WTC11 (cell line): ENCODE results near the gene MAP1S.

Source experiments
- ETV6 ChIP-seq: sonication (generic); formaldehyde crosslinking; IDR thresholded peaks from 2 replicates; pipeline ENCODE4 v1.8.1; 2022; ENCODE audit warnings: mild to moderate bottlenecking, missing genetic modification reagents
- FOXJ3 ChIP-seq: sonication (generic); formaldehyde crosslinking; IDR thresholded peaks from 2 replicates; pipeline ENCODE4 v1.9.0; 2021; ENCODE audit warnings: missing genetic modification reagents, mild to moderate bottlenecking, borderline replicate concordance
- KAT7 ChIP-seq: sonication (generic); formaldehyde crosslinking; IDR thresholded peaks from 2 replicates; pipeline ENCODE4 v1.8.1; 2023; ENCODE audit warnings: missing genetic modification reagents, mild to moderate bottlenecking, borderline replicate concordance
- NR3C1 ChIP-seq: sonication (generic); formaldehyde crosslinking; conservative IDR thresholded peaks from 2 replicates; pipeline ENCODE4 v1.8.1; 2023; ENCODE audit warnings: low read depth, mild to moderate bottlenecking, missing genetic modification reagents
- RORB ChIP-seq: fragments of 250-450 bp; sonication (Bioruptor Pico); IDR thresholded peaks from 2 replicates; pipeline ENCODE4 v1.9.0; 2021; ENCODE audit warnings: mild to moderate bottlenecking
- USF1 ChIP-seq: sonication (generic); formaldehyde crosslinking; IDR thresholded peaks from 2 replicates; pipeline ENCODE4 v1.8.0; 2022; ENCODE audit warnings: mild to moderate bottlenecking, missing genetic modification reagents
- TF ChIP-seq, protein P1 (sequence below): sonication (generic); formaldehyde crosslinking; IDR thresholded peaks from 2 replicates; pipeline ENCODE4 v1.8.0; 2022; ENCODE audit warnings: mild to moderate bottlenecking, missing genetic modification reagents
- TF ChIP-seq, protein P2 (sequence below): fragments of 200-600 bp; IDR thresholded peaks from 2 replicates; pipeline ENCODE4 v1.8.0; 2022; ENCODE audit warnings: antibody characterized with exemption
- TF ChIP-seq, protein P3 (sequence below): sonication (generic); formaldehyde crosslinking; conservative IDR thresholded peaks from 2 replicates; pipeline ENCODE4 v1.8.1; 2022; ENCODE audit warnings: mild to moderate bottlenecking, missing genetic modification reagents

DNA sequence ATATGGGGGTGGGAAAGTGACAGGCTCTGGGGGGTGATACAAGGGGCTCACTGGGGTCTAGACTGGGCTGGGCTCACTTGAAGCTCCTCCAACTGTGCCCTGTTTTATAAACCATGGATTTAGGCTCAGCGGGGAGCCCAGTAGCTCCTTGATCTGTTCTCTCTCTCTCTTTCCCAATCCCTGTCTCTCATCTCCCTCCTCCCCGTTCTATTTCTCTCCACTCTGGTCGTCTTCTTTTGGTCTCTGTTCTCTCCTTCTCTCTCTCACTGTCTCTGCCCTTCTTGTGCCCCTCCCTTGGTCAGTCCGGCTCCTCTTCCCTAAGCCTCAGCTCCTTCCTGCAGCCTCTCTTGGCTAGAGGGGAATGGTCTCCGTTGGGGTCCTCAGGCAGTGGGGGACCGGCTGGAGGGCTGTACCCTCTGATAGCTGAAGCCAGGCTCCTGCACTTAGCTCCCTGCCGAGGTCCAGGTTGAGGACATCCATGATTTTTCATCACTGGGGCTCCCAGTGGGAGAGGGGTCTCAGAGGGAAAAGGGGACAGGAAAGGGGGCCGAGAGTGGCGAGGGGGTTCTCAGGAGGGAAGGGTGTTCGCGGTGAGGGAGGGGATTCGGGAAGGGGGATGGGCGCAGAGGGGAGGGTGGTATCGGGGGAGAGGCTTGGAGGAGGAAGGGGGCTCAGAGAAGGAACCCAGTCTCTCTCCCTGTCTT lies 39.6 kb upstream of the MAP1S start:
- TF ChIP-seq, protein P1, sequence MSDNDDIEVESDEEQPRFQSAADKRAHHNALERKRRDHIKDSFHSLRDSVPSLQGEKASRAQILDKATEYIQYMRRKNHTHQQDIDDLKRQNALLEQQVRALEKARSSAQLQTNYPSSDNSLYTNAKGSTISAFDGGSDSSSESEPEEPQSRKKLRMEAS, result no peak
- TF ChIP-seq RORB (CRISPR knock-in tag) (no peak), KAT7 (CRISPR knock-in tag) (no peak), NR3C1 (CRISPR knock-in tag) (no peak), FOXJ3 (CRISPR knock-in tag) (no peak), ETV6 (CRISPR knock-in tag) (no peak), USF1 (CRISPR knock-in tag) (no peak)
- TF ChIP-seq, protein P2, sequence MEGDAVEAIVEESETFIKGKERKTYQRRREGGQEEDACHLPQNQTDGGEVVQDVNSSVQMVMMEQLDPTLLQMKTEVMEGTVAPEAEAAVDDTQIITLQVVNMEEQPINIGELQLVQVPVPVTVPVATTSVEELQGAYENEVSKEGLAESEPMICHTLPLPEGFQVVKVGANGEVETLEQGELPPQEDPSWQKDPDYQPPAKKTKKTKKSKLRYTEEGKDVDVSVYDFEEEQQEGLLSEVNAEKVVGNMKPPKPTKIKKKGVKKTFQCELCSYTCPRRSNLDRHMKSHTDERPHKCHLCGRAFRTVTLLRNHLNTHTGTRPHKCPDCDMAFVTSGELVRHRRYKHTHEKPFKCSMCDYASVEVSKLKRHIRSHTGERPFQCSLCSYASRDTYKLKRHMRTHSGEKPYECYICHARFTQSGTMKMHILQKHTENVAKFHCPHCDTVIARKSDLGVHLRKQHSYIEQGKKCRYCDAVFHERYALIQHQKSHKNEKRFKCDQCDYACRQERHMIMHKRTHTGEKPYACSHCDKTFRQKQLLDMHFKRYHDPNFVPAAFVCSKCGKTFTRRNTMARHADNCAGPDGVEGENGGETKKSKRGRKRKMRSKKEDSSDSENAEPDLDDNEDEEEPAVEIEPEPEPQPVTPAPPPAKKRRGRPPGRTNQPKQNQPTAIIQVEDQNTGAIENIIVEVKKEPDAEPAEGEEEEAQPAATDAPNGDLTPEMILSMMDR, result no peak
- TF ChIP-seq, protein P3, sequence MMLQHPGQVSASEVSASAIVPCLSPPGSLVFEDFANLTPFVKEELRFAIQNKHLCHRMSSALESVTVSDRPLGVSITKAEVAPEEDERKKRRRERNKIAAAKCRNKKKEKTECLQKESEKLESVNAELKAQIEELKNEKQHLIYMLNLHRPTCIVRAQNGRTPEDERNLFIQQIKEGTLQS (CRISPR knock-in tag), result no peak
